ENCODE measurements around the gene BTBD19. TPM values are rescaled to one million over a fixed set of nuclear protein-coding genes. Genes with fewer than 3 reads are reported as not detected.

BTBD19 gene
- total and polyA plus RNA-seq, 2 of the 8 experiments (the other 6 are each of a cell fraction or from before 2014, with no cell fraction given), result 1.1 TPM

GRCh38 chr1:44775078-44775929 lies 33.0 kb upstream of the BTBD19 start, which contains the start of gene RPS8 (continued):
- TF ChIP-seq E2F6 (IDR thresholded peaks at IDR 0.05) (no peak), PHF8 (conservative IDR thresholded peaks at IDR 0.05; ENCODE audit: low read depth, low read length) (peak; percentile 96), SP4 (IDR thresholded peaks at IDR 0.05; ENCODE audit: low read length) (no peak; the same call in 1 of the 2 replicates), CTCF (IDR thresholded peaks at IDR 0.05; ENCODE audit: control extremely low read depth in 1 of 3, insufficient read depth in 1 of 3, low read depth in 1 of 3, low read length in 3 of 3) (no peak), SP2 (IDR thresholded peaks at IDR 0.05; ENCODE audit: low read length) (no peak), BRCA1 (IDR thresholded peaks at IDR 0.05; ENCODE audit: low read depth, low read length) (no peak; the same call in 1 of the 2 replicates), TEAD4 (IDR thresholded peaks at IDR 0.05; ENCODE audit: low read depth, low read length) (no peak), TAF1 (IDR thresholded peaks at IDR 0.05; ENCODE audit: low read depth, low read length) (peak; percentile 100), SAP30 (IDR thresholded peaks at IDR 0.05; ENCODE audit: insufficient read depth, insufficient replicate concordance, low read length) (no peak), EZH2 (IDR thresholded peaks at IDR 0.05; ENCODE audit: low read depth, low read length, severe bottlenecking) (no peak), SRF (IDR thresholded peaks at IDR 0.05; ENCODE audit: low read depth, low read length) (peak; percentile 89), CBX8 (IDR thresholded peaks at IDR 0.05; ENCODE audit: borderline replicate concordance, low read depth, low read length) (no peak), SIX5 (IDR thresholded peaks at IDR 0.05; ENCODE audit: low read depth, low read length) (no peak), RAD21 (IDR thresholded peaks at IDR 0.05 in 1 of 2, conservative IDR thresholded peaks at IDR 0.05 in 1 of 2; ENCODE audit: low read depth in 2 of 2, low read length in 2 of 2) (0 out of 4 replicates have a peak, but pooled peaks of 1 of the 2 experiments have one; percentile 3), TAF7 (optimal IDR thresholded peaks at IDR 0.05; ENCODE audit: borderline replicate concordance, low read depth, low read length) (peak; percentile 98), GTF2F1 (IDR thresholded peaks at IDR 0.05; ENCODE audit: borderline replicate concordance, low read depth, low read length) (peak; percentile 88), KDM1A (IDR thresholded peaks at IDR 0.05; ENCODE audit: borderline replicate concordance, low read length) (no peak), CREB1 (IDR thresholded peaks at IDR 0.05) (peak; percentile 100), EP300 (IDR thresholded peaks at IDR 0.05; ENCODE audit: borderline replicate concordance in 1 of 2, low read depth in 2 of 2, low read length in 2 of 2) (peak in 1 of 2 experiments; percentile 51; a peak in 1 of 3 replicates)

Measured in H1 (cell line).